Right lobe of liver (tissue), 4 donors: ENCODE data around the gene DHRS13.

Experiments
- POLR2A ChIP-seq: fragments of 450-650 bp; IDR thresholded peaks from one replicate; pipeline ENCODE4 v1.6.1; 2017; ENCODE audit warnings: antibody characterized with exemption, mild to moderate bottlenecking
- TF ChIP-seq, protein P1 (sequence below), 4 donors: fragments of 200-600 bp in 3 of 4; fragments of 450-650 bp in 1 of 4; IDR thresholded peaks; one replicate each; pipeline versions ENCODE4 v1.5.1 to v1.8.0; 2016 to 2022; ENCODE audit warnings: antibody characterized with exemption in 4 of 4, mild to moderate bottlenecking in 2 of 4
- donor health status: DM: no; HTN: no; CAD: no.
- donor health status: DM: no; HTN: no; CAD: no.
- donor health status: DM: no; HTN: yes; CAD: no.

DNA sequence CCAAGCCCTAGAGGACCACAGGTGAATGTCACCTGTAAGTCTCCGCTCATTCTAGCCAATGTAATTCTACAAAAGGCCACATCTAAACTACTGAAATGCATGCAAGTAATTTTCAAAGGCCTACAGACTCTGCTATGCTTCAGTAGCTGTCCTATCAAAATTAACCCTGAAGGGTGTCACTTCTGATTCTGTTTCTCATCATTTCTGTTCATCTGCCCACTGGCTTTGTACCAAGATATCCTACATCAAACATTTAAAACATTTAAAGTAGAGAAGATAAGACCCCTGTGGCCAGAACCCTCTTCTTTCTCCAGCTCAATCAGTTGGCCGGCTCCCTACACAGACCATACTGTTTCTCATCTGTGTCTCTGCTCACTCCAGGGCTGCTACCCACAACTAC, 26.9 kb upstream of the DHRS13 start:
- TF ChIP-seq, protein P1, sequence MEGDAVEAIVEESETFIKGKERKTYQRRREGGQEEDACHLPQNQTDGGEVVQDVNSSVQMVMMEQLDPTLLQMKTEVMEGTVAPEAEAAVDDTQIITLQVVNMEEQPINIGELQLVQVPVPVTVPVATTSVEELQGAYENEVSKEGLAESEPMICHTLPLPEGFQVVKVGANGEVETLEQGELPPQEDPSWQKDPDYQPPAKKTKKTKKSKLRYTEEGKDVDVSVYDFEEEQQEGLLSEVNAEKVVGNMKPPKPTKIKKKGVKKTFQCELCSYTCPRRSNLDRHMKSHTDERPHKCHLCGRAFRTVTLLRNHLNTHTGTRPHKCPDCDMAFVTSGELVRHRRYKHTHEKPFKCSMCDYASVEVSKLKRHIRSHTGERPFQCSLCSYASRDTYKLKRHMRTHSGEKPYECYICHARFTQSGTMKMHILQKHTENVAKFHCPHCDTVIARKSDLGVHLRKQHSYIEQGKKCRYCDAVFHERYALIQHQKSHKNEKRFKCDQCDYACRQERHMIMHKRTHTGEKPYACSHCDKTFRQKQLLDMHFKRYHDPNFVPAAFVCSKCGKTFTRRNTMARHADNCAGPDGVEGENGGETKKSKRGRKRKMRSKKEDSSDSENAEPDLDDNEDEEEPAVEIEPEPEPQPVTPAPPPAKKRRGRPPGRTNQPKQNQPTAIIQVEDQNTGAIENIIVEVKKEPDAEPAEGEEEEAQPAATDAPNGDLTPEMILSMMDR (IDR thresholded peaks at IDR 0.05), result no peak
- no peak for TF ChIP-seq POLR2A
